GM18508 (cell line): Measurements from ENCODE around the gene KRT86.

Source experiments
- ATAC-seq: cut with Tn5 transposase; IDR thresholded peaks from one replicate; pipeline ENCODE4 v1.9.1; 2021; ENCODE audit warnings: moderate number of reproducible peaks; ENCODE audit not compliant: insufficient read depth, unreplicated experiment

Gene KRT86

DNA sequence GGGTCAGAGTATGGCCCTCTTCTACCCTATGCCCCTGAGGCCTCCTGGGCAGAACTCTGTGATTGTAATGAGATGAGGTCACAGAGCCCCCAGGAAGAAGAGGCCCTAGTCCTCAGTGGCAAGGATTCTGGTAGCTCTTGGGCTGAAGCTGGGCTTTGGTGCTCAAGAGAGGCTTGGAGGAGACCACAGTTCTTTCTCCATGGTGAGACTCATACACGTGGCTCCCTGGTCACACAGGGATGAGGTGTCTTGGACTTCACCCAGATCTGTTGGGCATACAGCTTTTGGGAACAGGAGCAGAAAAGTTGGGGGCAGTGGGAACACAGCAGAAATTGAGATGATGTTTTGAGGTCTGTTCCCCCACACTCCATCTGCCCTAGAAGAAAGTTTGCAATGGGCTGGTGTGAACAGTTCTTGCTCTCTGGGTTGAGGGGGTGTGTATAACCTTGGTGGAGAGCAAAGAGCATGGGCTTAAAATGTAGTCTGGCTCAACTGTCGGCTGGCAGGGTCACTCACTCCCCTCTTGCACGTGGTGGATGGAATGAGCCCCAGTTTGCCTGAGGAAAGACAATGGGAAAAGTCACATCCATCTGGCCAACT lies at the start of gene KRT86:
Gene KRT86, plus strand, starts transcription at position 125 of the 600 bp plus-strand sequence. CDS start 27,272 bp downstream, outside the sequence.
- ATAC-seq: no peak

DNA sequence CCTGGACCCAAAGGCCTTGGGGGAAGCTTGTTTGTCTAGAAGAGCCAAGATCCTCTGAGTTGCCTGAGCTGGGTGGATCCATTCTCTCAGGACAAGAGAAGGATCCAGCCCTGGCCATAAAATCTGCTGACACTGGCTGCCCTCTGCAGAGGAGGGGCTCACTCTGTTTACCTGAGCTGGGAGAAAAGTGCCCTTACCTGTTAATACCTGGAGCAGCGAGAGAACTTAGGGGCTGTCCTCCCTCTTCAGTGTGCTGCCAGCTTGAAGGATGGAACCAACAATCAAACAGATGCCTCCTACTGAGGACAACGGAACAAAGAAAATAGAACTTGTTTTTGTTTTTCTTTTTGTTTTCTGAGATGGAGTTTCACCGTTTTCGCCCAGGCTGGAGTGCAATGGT lies 48.7 kb upstream of the KRT86 start:
- no peak for ATAC-seq

- ATAC-seq: no peak
These were observed 48.0 kb upstream of the KRT86 start for GRCh38 chr12:52226446-52226845.

DNA sequence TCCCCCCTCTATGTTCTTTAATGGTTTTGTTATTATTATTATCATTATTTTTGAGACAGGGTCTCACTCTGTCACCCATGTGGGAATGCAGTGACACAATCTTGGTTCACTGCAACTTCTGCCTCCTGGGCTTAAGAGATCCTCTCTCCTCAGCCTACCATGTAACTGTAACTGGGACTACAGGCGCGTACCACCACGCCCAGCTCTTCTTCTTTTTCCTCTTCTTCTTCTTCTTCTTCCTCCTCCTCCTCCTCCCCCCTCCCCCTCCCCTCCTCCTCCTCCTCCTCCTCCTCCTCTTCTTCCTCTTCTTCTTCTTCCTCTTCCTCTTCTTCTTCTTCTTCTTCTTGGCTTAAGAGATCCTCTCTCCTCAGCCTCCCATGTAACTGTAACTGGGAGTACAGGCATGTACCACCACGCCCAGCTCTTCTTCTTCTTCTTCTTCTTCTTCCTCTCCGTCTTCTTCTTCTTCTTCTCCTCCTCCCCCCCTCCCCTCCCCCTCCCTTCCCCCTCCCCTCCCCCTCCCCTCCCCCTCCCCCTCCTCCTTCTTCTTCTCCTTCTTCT lies 46.8 kb upstream of the KRT86 start:
- ATAC-seq: no peak

- no peak for ATAC-seq
These were observed 46.1 kb upstream of the KRT86 start for GRCh38 chr12:52228366-52228765.

GRCh38 chr12:52228931-52229330 lies 45.5 kb upstream of the KRT86 start:
- ATAC-seq: no peak

GRCh38 chr12:52229836-52230343 lies 44.6 kb upstream of the KRT86 start:
- no peak for ATAC-seq

GRCh38 chr12:52230364-52231281 lies 43.8 kb upstream of the KRT86 start:
- ATAC-seq: no peak

DNA sequence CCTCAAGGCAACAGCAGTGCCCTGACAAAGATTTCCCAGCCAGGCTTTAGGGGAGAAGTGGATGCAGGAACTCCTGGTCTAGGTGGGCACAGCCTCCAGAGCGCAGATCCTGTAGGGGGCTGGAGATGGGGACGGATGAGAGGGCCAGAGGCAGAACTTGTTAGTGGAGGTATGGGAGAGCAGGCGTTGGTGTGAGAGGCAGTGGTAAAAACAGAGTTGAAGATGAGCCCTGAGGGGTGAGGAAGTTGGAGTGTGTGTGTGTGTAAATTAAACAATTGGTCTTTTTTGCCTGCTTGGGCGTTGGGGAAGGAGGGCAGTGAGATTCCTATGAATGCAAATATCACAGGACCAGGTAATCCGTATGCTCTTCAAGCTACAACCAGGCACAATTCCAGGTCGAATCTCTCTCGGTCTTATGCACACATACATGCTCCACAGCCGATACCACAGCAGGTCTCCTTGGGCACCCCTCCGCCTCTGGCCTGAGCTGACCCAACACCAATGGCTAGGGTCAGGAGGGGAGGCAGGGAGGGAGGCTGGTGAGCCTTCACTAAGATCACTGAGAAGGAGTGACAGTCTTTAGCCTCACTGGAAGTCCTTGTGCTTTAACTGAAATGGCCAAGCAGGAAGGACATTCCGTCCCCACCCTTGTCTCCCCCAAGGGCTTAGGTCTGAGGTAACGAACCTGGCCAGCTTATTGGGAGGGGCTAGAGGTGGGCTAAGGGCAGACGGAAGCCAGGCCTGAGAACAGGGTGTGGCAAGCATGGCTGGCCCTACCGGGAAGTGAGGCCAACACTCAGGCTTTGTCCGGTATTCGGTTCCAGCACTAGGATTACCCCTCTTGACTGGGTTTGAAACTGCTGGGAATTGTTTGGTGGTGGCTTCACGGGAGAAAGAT lies 42.9 kb upstream of the KRT86 start:
- ATAC-seq: no peak

- no peak for ATAC-seq
These were observed 42.2 kb upstream of the KRT86 start for GRCh38 chr12:52232203-52232673.

DNA sequence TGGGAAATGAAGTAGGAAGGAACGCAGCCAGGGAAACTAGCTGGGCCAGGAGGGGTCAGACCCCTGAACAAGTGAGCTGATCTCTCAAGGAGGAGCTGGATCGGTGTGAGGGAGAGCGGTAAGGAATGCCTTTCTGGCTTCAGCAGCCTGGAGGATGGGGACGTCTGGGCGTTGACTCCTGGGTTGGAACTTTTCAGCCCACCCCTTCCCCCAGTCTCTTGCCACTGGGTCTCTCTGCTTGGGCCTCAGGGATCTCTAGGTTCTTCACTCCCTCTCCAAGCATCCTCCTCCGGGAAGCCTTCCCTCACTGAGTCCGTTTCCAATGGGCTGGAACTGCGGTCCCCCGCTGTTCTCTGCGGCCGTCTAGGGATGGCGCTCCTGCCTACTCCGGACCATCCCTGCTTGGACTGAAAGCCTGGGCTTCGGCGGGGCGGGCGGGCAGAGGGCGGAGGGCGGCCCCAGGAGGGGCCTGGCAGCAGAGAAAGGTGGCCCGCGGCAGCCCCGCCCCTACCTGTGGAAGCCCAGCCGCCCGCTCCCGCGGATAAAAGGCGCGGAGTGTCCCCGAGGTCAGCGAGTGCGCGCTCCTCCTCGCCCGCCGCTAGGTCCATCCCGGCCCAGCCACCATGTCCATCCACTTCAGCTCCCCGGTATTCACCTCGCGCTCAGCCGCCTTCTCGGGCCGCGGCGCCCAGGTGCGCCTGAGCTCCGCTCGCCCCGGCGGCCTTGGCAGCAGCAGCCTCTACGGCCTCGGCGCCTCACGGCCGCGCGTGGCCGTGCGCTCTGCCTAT lies 41.6 kb upstream of the KRT86 start, which contains the start of gene KRT7:
Gene KRT7, plus strand, starts transcription at position 570 of the 788 bp plus-strand sequence. Its CDS starts 54 bp downstream, at position 624.
- ATAC-seq: no peak

- no peak for ATAC-seq
These were observed 40.8 kb upstream of the KRT86 start for GRCh38 chr12:52233462-52234207.

DNA sequence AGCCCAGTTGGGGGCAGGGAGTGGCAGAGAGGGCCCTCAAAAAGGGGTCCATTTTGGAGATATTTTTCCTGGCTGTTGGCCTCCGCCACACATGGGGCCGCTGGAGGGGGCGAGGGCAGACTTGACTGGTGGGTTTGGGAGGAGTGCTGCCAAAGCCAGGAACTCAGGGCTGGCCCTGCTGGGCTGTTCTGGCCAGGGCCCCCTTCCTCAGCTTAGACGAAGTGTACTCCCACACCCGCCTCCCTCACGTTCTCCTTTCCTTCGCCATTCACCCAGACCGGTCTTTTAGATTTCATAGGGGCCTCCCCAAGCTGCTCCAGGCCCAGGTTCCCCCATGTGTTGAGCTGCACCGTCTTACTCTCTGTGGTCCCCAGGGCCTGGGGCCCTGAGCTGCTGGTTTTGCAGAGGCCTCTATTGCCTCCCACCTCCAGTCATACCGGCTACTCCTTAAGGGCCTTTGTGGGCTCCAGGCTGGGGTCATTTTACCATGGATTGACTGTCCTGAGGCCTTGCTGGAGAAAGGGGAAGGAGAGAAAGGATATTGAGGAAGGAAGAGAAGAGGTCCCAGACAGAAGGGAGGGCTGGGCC lies 40.1 kb upstream of the KRT86 start:
- no peak for ATAC-seq

DNA sequence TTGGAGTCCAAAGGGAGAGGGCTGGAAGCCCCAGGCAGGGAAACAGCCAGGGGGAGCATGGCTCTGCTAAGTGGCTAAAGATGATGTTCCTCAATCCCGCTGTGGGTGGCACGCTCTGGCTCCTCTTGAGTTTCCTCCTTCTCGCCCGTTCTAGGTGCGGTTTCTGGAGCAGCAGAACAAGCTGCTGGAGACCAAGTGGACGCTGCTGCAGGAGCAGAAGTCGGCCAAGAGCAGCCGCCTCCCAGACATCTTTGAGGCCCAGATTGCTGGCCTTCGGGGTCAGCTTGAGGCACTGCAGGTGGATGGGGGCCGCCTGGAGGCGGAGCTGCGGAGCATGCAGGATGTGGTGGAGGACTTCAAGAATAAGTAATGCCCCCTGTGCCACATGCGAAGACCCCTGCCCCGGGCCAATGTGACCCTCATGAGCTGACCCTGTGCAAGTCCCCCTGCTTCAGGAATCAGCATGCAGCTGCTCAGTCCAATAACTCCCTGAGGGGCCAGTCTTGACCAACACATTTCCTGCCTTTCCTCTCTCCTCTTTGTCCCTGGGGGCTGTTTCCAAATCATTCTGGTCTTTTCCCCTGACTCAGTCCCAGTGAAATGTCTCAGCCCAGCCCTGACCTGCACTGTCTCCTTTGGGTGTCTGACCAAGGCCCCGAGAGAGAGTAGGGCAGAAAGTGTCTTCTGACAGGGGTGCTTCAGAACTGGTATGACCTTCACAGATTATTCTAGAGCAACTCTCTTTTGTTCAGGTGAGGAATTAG lies 39.3 kb upstream of the KRT86 start:
- ATAC-seq: no peak

DNA sequence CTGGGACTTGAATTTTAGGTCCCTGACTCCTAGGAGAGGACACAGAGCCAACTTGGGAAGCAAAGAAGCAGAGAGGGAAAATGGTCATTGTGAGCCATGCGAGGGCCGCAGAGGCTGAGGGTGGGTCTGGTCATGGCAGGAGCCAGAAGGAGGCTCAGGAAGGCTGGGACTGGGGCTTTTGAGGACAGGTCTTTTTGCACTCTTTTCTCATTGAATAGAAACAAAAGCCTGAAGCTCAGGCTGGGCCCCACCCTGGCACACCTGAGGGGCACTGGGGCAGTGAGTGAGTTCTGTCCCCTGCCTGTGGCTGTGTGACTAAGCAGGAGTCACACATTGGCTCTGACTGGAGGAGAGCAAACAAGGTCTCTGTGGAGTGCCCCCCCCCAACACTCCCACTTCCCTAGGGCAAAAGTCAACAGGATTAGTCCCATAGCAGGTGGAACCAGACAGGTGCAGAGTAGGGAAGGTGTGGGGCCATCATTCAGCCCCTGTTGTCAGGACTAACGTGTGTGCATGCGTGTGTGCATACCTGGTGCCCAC lies 38.6 kb upstream of the KRT86 start:
- no peak for ATAC-seq

DNA sequence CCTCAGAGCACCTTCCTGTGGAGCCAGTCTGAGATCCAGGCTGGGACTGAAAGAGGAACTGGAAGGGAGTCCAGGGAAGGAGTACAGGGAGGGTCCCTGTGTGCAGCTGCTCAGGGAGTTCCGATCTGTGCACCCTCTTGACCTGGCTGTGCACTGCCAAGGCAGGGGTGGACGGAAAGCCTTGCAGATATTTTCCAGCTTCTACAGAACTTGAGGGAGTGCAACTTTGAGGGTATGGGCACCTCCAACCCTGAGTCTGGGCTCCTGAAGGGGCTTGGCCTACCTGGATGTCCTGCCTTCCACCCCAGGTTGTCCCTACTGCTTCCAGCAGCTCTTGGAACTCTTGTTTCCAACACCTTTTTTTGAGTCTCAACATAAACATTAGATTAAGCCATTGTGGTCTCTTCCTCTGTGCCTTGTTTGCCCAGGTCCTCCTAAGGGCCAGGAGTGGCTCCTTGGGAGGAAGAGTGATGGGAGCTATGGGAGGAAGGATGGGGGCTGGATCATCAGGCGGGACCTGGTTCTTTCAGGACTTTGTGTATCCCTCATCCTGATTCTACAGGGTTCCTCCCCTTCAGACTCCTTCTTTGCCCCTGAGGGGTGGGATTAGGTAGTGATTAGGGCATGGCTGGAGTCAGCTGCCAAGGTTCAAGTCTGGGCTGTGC lies 37.9 kb upstream of the KRT86 start:
- ATAC-seq: no peak
